ENCODE measurements around the gene SPAG6. TPM values are rescaled to one million over a fixed set of nuclear protein-coding genes. Genes with fewer than 3 reads are reported as not detected.

The SPAG6 gene
- total and polyA plus RNA-seq, 9 of the 15 experiments (the other 6 are each of a cell fraction or from before 2014, with no cell fraction given): 3.5 to 23.1 (median 11.8) TPM

DNA sequence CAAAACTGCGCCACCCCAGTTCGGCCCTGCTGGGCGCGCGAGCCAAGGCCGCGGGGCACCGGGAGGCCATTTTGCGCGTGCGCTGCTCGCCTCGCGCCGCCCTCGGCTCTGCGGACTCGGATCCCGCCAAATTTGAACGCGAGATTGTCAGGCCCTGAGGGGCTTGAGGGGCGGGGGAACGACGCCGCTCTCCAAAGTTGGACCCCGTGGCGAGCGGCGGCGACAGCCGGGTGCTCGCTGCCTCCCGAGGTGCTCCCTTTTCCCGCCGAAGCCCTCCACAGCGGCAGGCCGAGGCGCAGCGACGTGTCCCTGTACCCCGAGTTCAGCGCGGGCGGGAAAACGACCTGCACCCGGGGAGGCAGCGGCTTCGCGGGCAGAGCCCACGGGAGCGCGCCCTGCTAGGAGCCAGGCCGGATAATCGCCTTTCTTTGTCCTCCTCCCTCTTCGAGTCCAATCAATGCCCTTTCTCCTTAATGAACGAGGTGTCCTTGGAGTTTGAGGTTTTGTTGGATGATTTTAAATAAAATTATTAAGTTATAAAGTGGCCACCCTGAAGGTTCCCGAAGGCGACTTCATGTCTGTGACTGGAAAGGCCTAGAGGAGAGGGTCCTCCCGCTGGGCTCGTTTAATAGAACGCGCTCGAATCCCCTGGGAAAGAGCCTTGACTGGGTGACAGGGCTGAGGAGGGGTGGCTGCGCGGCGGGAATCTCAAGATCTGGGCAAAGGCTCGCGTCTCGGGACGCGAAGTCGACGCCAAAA, 10.7 kb upstream of the SPAG6 start:
- Histone ChIP-seq H3K27me3 (ENCODE audit: control insufficient read depth in 2 of 2, insufficient read depth in 2 of 2, low read length in 2 of 2) (no peaks in the 10 kb centered on the region), H3K4me2 (ENCODE audit: insufficient read depth, low read length) (no peak overlapping the region), H3K36me3 (ENCODE audit: control insufficient read depth, insufficient read depth, low read length) (peaks cover 19% of the 10 kb centered on the region), H3K4me1 (replicated peaks in 1 of 2; ENCODE audit: control insufficient read depth in 2 of 2, insufficient read depth in 2 of 2, low read length in 2 of 2) (peaks cover 0 to 12% of the 10 kb centered on the region in 2 experiments; a peak in 2 of 5 replicates), H3K79me2 (ENCODE audit: control insufficient read depth, insufficient read depth, low read length) (no peaks in the 10 kb centered on the region), H3K9ac (ENCODE audit: insufficient read depth in 1 of 2, low read depth in 2 of 2, low read length in 2 of 2) (no peak overlapping the region), H3K27ac (ENCODE audit: extremely low read depth, low read depth, low read length) (no peak overlapping the region), H3K4me3 (no peak overlapping the region), H4K20me1 (replicated peaks; ENCODE audit: control insufficient read depth, insufficient read depth, low read length) (no peaks in the 10 kb centered on the region), H3K9me1 (ENCODE audit: control insufficient read depth, insufficient read depth, low read length) (no peaks in the 10 kb centered on the region), H2AFZ (ENCODE audit: low read depth, low read length) (no peak overlapping the region), H3K9me3 (replicated peaks; ENCODE audit: control insufficient read depth, insufficient read depth, low read depth, low read length) (peaks cover 3% of the 10 kb centered on the region; the same call in 1 of the 2 replicates)
- POLR2A ChIA-PET: no interaction called here
- CTCF ChIA-PET (ENCODE audit: low intra/inter-chr PET ratio): no interaction called here
- BruUV-seq (replicated peaks): no TSS peak
- intact Hi-C loops (cut with micrococcal nuclease) (no loop called here), in situ Hi-C loops (cut with MboI) (no loop called here)
- WGBS (ENCODE audit: insufficient coverage, low coverage, missing lambda C conversion rate): 96% methylated on average over 37 of the region's 73 CpGs
- FAIRE-seq (no peak), ATAC-seq (no peak), DNase-seq (ENCODE audit: extremely low read depth in 1 of 4, low spot score in 3 of 4) (no peak)
- TF ChIP-seq SMARCE1 (IDR thresholded peaks at IDR 0.05) (no peak), ZNF280B (CRISPR knock-in tag; IDR thresholded peaks at IDR 0.05) (no peak), ZNF695 (CRISPR knock-in tag; IDR thresholded peaks at IDR 0.05) (no peak), NRF1 (conservative IDR thresholded peaks at IDR 0.05 in 1 of 2, IDR thresholded peaks at IDR 0.05 in 1 of 2) (no peak), FIP1L1 (IDR thresholded peaks at IDR 0.05; ENCODE audit: low read depth, low read length, poor library complexity, severe bottlenecking) (peak; percentile 23), ZNF717 (CRISPR knock-in tag; IDR thresholded peaks at IDR 0.05) (no peak), ZBTB33 (CRISPR knock-in tag; IDR thresholded peaks at IDR 0.05) (peak; percentile 69), TCF7L2 (IDR thresholded peaks at IDR 0.05; ENCODE audit: low read depth, low read length) (no peak), BCL6 (CRISPR knock-in tag; IDR thresholded peaks at IDR 0.05) (no peak), ZNF282 (CRISPR knock-in tag; IDR thresholded peaks at IDR 0.05) (no peak), BRD4 (IDR thresholded peaks at IDR 0.05) (no peak), ZNF830 (CRISPR knock-in tag; IDR thresholded peaks at IDR 0.05) (no peak), MEIS2 (IDR thresholded peaks at IDR 0.05; ENCODE audit: partially characterized antibody) (no peak), U2AF1 (optimal IDR thresholded peaks at IDR 0.05; ENCODE audit: low read depth, low read length) (no peak), NFYB (IDR thresholded peaks at IDR 0.05; ENCODE audit: extremely low read depth, insufficient read length) (no peak), POLR2G (IDR thresholded peaks at IDR 0.05; ENCODE audit: low read depth, low read length) (peak; percentile 60), STAT5A (IDR thresholded peaks at IDR 0.05; ENCODE audit: borderline replicate concordance, low read length) (no peak)
